CD1c-positive myeloid dendritic cell (primary cell): Measurements from ENCODE around the gene LRRC19.

Experiments
- DNase-seq: peaks from one replicate; pipeline ENCODE4 v3.0.0-alpha.2; 2016; ENCODE audit errors: extremely low spot score

LRRC19 gene

DNA sequence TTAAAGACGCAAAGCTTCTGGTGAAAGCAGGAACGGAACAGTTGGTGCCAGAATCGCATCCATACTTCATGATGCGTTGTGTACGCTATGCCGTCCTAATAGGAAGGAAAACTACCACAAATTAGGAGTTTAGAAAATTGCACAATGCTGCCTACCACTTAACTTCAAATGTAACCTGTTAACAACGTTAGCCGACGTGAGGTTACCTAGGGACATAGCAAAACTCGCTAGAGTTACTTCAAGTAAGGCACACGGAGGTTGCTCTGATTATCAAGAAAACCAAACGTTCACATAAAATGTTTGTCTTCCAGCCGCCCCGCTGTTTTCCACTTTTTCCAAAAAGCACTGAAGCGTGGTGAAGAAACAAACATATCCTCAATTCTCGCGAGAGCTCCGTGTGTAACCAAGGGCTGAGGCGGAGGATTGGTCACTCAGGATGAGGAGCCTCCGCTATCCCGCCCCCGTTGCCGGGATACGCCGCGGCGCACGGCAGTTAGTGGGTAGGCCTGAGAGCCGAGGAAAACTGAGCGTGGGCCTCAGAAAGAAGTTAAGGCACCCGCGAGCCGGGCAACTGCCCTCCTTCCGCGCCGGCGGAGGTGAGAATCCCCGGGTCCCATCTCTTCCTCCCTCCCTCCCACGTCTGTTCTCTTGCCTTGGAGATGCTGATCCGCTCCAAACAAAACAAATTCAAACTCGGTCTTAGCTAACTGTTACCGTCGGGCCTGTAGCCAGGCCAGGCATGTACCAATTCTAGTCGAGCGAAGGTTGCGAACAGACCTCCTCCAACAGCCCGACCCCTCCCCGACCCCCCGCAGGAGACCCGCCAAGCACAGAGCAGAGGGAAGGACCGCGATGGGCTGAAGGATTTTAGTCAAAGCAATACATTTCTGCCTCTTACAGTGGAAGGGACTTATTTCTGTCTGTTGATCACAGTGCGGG, 49.3 kb downstream of the LRRC19 start, which contains the start of gene IFT74:
Gene IFT74 (plus strand): TSS at position 492 of the 939 bp plus-strand sequence. CDS start 5,556 bp downstream, outside the sequence.
- DNase-seq, result peak; percentile 99

- peak; percentile 79 for DNase-seq
Measured at GRCh38 chr9:26955222-26955903, 50.1 kb downstream of the LRRC19 start.

- peak; percentile 68 for DNase-seq
Measured at GRCh38 chr9:26954050-26954508, 51.4 kb downstream of the LRRC19 start.

GRCh38 chr9:26951794-26952193, 53.7 kb downstream of the LRRC19 start:
- no peak for DNase-seq

DNA sequence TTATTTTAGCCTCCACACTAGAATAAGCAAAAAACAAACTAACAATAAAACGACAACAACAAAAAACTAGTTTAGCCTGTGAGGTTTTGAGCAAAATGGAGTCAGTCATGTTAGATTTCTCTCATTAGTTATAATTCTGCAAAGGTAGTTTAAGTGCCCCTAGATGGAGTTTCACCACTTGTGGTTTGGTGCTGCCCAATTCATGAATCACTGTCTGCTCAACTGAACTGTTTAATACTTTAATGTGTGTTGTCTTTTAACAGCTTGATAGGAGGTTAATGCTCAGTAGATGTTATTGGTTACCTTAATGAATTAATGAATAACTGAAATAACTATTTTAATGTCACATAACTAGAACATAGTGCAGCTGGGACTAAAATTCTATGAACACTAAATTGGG, 55.0 kb downstream of the LRRC19 start:
- no peak for DNase-seq

DNA sequence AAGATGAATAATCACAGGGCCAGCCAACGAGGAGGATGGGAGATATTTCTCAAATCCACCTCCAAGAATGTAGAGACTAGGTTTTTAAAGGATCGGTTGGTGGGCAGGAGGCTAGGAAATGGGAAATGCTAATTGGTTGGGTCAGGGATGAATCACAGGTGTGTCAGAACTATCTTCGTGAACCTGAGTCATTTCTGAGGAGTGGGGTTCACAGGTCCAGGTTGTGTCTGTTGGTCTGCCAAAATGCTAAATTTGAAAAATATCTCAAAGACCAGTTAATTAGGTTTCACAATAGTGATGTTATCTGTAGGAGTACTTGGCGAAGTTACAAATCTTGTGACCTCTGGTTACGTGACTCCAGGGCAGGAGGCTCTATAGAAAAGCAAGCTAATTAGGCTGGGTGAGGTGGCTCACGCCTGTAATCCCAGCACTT, 55.8 kb downstream of the LRRC19 start:
- DNase-seq, result no peak

DNA sequence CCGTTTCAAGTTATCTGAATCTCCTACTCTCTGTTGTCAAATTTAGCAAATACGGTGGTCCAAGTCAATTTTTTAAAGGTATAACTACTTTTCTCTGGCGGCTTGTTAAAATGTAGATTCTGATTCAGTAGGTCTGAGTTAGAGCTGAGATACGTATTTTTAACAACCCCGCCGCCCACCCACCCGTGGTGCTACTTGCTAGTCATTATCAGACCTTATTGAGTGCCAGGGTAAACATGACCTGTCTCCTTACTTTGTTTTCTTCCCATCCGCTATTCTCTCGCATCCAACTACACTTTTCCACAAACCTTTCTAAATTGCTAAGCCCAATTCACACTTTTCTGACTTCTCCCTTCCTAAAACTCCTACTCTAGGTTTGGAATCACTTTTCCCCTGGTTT, 57.7 kb downstream of the LRRC19 start:
- DNase-seq, result peak; percentile 30

GRCh38 chr9:26946753-26947727, 58.4 kb downstream of the LRRC19 start, which contains the start of gene PLAA:
Gene PLAA, minus strand, starts transcription at chr9:26947242. Its CDS starts 197 bp downstream, at chr9:26947045.
- peak; percentile 94 for DNase-seq

DNA sequence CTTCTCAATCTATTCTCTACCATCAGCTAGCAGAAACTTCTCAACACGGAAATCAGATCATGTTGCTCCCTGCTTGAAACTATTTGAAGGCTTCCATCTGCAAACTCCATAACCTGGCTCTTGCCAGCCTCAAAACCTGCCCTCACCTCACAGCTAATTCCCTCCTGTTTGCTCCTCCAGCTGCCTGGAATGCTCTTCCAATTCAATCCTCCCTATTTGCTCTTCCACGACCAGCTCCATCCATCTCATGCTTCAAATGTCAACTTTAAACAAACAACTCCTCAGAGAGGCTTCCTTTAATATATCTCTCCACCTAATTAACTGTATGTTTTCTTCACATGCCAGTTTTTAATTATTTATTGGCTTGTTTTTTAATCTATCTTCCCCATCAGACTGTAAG, 59.9 kb downstream of the LRRC19 start:
- DNase-seq, result no peak
